Measurements from ENCODE around the gene TLR9. TPM values are rescaled to one million over a fixed set of nuclear protein-coding genes. Genes with fewer than 3 reads are reported as not detected.

Gene TLR9
- total and polyA plus RNA-seq, 7 donors: 0.04 to 0.55 (median 0.24) TPM; not detected in 1

DNA sequence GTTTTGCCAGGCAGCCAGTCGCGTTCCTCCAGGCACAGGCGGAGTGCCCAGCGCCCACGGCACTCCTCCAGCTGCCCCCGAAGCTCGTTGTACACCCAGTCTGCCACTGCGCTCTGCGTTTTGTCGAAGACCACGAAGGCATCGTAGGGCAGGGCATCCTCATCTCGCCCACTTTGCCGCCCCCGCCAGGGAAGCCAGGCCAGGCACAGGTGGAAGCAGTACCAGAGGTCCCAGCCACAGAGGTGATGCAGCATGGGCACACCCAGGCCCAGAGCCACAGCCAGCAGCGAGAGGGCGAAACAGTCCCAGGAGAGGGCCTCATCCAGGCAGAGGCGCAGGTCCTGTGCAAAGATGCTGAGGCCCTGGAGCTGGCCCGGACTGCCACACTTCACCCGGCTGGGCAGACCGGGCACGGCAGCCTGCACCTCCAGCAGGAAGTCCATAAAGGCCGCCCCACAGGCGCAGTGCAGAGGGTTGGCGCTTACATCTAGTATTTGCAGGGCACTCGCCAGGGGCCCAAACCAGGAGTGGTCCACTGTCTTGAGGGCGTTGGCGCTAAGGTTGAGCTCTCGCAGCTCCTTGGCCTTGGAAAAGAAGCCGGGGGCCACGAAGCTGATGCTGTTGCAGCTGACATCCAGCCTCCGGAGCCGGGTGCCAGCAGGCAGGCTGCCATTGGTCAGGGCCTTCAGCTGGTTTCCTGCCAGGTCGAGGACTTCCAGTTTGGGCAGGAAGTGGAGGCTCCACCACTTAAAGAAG, 3.7 kb downstream of the TLR9 start:
- intact Hi-C loops (cut with DNase I): loop anchor here in 1 of 2 donors (2.0 to 5.0 kb wide), 2 partner anchors 119 to 186 kb away; no protein-coding TSS in a partner anchor
- no peak for ATAC-seq
- peaks cover 15% of the 10 kb centered on the region for H3K4me1 ChIP-seq

DNA sequence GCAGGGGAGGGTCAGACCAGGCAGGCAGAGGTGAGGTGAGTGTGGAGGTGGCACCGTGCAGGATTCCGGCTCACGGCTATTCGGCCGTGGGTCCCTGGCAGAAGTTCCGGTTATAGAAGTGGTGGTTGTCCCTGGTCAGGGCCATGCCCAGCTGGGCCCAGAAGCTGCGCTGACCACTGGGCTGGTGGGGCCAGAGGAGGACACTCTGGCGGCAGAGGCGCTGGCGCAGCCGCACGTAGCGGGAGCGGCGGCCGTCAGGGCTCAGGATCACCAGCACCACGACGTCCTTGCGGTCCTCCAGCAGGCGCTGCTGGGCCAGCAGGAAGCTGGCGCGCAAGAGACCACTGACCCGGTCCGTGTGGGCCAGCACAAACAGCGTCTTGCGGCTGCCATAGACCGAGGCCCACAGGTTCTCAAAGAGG, 4.3 kb downstream of the TLR9 start:
- no peak overlapping the region for H3K4me3 ChIP-seq
- H3K27ac ChIP-seq: no peak overlapping the region
- H3K4me1 ChIP-seq: peaks cover 21% of the 10 kb centered on the region
- H3K36me3 ChIP-seq (ENCODE audit: insufficient read depth in 1 of 2, low read depth in 1 of 2): no peaks in the 10 kb centered on the region
- H3K27me3 ChIP-seq (ENCODE audit: insufficient read depth in 3 of 3, low read length in 2 of 3): no peaks in the 10 kb centered on the region
- DNase-seq (no peak), ATAC-seq (no peak)
- TF ChIP-seq, protein P1, sequence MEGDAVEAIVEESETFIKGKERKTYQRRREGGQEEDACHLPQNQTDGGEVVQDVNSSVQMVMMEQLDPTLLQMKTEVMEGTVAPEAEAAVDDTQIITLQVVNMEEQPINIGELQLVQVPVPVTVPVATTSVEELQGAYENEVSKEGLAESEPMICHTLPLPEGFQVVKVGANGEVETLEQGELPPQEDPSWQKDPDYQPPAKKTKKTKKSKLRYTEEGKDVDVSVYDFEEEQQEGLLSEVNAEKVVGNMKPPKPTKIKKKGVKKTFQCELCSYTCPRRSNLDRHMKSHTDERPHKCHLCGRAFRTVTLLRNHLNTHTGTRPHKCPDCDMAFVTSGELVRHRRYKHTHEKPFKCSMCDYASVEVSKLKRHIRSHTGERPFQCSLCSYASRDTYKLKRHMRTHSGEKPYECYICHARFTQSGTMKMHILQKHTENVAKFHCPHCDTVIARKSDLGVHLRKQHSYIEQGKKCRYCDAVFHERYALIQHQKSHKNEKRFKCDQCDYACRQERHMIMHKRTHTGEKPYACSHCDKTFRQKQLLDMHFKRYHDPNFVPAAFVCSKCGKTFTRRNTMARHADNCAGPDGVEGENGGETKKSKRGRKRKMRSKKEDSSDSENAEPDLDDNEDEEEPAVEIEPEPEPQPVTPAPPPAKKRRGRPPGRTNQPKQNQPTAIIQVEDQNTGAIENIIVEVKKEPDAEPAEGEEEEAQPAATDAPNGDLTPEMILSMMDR (IDR thresholded peaks at IDR 0.05): no peak
- intact Hi-C loops (cut with DNase I): loop anchor here in 1 of 2 donors (2.0 to 5.0 kb wide), 2 partner anchors 120 to 186 kb away; no protein-coding TSS in a partner anchor
- WGBS, 3 donors: 90 to 93% (median 93%) methylated on average over 26 to 27 of the region's 27 CpGs
- no peaks in the 10 kb centered on the region for H3K9me3 ChIP-seq

More for the DNA sequence above, 3.7 kb downstream of the TLR9 start:
- peak in 1 of 2 donors; percentile 48 for DNase-seq
- no peak overlapping the region for H3K4me3 ChIP-seq
- H3K27ac ChIP-seq: no peak overlapping the region
- no peaks in the 10 kb centered on the region for H3K27me3 ChIP-seq (ENCODE audit: insufficient read depth in 3 of 3, low read length in 2 of 3)
- WGBS, 3 donors: 65 to 74% (median 65%) methylated on average over 34 of the region's 34 CpGs
- H3K36me3 ChIP-seq (ENCODE audit: insufficient read depth in 1 of 2, low read depth in 1 of 2): no peaks in the 10 kb centered on the region
- TF ChIP-seq, protein P1 (IDR thresholded peaks at IDR 0.05): no peak
- no peaks in the 10 kb centered on the region for H3K9me3 ChIP-seq

DNA sequence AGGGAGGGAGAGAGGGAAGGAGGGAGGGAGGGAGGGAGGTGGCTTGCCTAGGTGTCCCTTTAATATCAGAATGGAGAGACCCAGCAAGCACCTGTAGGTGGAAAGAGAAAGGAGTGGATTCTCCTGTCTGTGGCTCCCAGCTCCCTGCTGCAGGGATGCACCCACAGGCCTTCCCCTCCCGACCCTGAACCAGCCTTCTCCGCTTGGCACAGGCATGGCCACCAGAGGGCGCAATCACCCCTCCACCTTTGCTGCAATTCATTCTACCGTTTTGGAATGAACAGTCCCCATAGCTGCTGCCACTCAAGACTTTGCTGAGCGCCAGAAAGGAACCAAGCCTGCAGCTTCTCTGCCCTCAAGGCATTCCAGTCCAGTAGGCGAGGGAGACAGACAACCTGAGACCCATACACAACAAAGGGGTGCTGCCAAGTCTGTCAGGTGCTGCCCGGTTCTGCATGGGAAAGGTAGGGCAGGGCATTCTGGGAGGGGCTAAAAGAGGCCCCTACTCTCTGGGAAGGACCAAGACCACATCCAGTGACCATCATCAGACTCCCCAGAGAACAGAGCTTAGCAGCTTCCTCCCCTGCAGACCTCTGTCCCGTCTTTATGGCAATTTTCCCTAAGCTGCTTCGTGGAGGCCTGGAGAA, 4.9 kb downstream of the TLR9 start:
- H3K27ac ChIP-seq: no peak overlapping the region
- no peaks in the 10 kb centered on the region for H3K9me3 ChIP-seq
- TF ChIP-seq, protein P1 (IDR thresholded peaks at IDR 0.05): peak; percentile 87
- peaks cover 25% of the 10 kb centered on the region for H3K4me1 ChIP-seq
- DNase-seq (peak; percentile 86 to 93), ATAC-seq (peak; percentile 68 to 78 (median 70))
- peaks cover 0 to 5% of the 10 kb centered on the region in 2 donors for H3K36me3 ChIP-seq (ENCODE audit: insufficient read depth in 1 of 2, low read depth in 1 of 2)
- no peaks in the 10 kb centered on the region for H3K27me3 ChIP-seq (ENCODE audit: insufficient read depth in 3 of 3, low read length in 2 of 3)
- intact Hi-C loops (cut with DNase I): loop anchor here in 1 of 2 donors (2.0 to 5.0 kb wide), 2 partner anchors 120 to 187 kb away; no protein-coding TSS in a partner anchor
- 18 to 21% (median 18%) methylated on average over 8 to 9 of the region's 9 CpGs for WGBS, 3 donors
- H3K4me3 ChIP-seq: no peak overlapping the region

DNA sequence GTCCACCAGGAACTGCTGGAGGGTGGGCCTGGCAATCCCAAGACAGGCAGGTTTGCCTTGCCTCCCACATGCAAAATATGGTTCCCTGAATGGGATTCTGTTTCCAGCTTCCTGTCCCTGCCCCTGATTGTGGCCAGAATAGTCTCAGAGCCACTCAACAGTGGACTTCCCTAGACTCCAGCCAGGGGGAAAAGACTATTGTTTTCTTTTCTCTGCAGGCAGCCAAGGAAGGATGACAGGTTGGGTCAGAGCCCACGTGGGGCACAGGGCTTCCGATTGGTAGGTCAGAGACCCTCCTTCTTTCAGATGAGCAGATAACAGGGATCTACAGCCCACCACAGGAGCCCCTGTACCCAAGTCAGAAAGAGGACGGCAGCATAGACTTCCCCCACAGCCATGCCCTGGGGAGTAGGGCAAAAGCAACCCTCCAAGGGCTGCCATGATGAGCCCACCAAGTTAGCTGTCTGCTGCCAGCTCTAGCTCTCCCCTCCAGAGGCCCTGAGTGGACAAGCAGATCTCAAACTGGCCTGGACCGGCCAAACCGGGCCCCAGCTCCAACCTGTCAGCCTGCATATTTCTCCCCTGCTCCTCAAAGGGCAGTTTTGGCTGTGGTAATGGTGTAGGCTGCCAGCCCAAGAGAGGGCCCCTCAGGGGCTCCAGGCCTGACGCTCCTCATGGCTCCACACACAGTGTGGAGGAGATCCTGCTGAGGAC, 6.4 kb downstream of the TLR9 start:
- ATAC-seq: no peak
- 56 to 70% (median 62%) methylated on average over 6 of the region's 6 CpGs for WGBS, 3 donors
- H3K36me3 ChIP-seq (ENCODE audit: insufficient read depth in 1 of 2, low read depth in 1 of 2): peaks cover 0 to 19% of the 10 kb centered on the region in 2 donors
- TF ChIP-seq, protein P1 (IDR thresholded peaks at IDR 0.05): no peak
- H3K4me1 ChIP-seq: peaks cover 25% of the 10 kb centered on the region
- intact Hi-C loops (cut with DNase I): no loop called here
- H3K27ac ChIP-seq: peak overlapping the region; percentile 66
- H3K27me3 ChIP-seq (ENCODE audit: insufficient read depth in 3 of 3, low read length in 2 of 3): no peaks in the 10 kb centered on the region
- no peaks in the 10 kb centered on the region for H3K9me3 ChIP-seq
- H3K4me3 ChIP-seq: peak overlapping the region; percentile 37
- DNase-seq: no peak

Measured in psoas muscle (tissue), 8 donors.